Measurements from ENCODE around the gene SSR2. TPM values are rescaled to one million over a fixed set of nuclear protein-coding genes. Genes with fewer than 3 reads are reported as not detected.
A peak's percentile ranks its signal among the peaks of the same experiment; 100 is the strongest.

SSR2 gene
- total RNA-seq, 2 experiments from 2014 or later = 147 to 153 TPM

GRCh38 chr1:155966135-155966534 is 54.6 kb downstream of the SSR2 start:
- Histone ChIP-seq H3K4me1 (ENCODE audit: insufficient read depth, low read length, poor library complexity, severe bottlenecking) (peaks cover 28% of the 10 kb centered on the region), H3K9me2 (ENCODE audit: insufficient read depth, low read length) (no peaks in the 10 kb centered on the region), H3K9me3 (ENCODE audit: low read length) (no peaks in the 10 kb centered on the region), H2AFZ (ENCODE audit: low read length) (no peak overlapping the region), H3K27ac (ENCODE audit: low read depth, low read length, poor library complexity, severe bottlenecking) (no peak overlapping the region), H3K79me2 (ENCODE audit: insufficient read depth, low read depth, low read length) (peaks cover 38% of the 10 kb centered on the region), H4K20me1 (ENCODE audit: insufficient read depth, low read length) (peaks cover 15% of the 10 kb centered on the region; the same call in 1 of the 2 replicates), H3K4me2 (ENCODE audit: low read length) (no peak overlapping the region), H3K36me3 (ENCODE audit: insufficient read depth, low read length) (peaks cover 89% of the 10 kb centered on the region), H3K4me3 (ENCODE audit: low read depth, low read length, poor library complexity, severe bottlenecking) (no peak overlapping the region)
- intact Hi-C loops (cut with micrococcal nuclease; ENCODE audit: unreplicated experiment) = no loop called here
- POLR2A ChIA-PET = interaction anchor here (1.1 kb wide), 1 partner anchor 12 kb away, joined by 6 read pairs; no protein-coding TSS in a partner anchor
- CTCF ChIA-PET (ENCODE audit: unreplicated experiment) = interaction anchor here (0.8 to 1.2 kb wide), 2 partner anchors 10 to 15 kb away, joined by 3 to 4 read pairs; no protein-coding TSS in a partner anchor
- BruUV-seq (replicated peaks) = no TSS peak
- TF ChIP-seq CTCF (conservative IDR thresholded peaks at IDR 0.05; ENCODE audit: low read length) = peak; percentile 65
- no peak for TF ChIP-seq EZH2phosphoT487 (IDR thresholded peaks at IDR 0.05; ENCODE audit: borderline replicate concordance, low read depth, low read length)
- no peak for DNase-seq (ENCODE audit: low spot score)

GRCh38 chr1:155964193-155964592 is 56.6 kb downstream of the SSR2 start:
- Histone ChIP-seq H3K4me3 (ENCODE audit: low read depth, low read length, poor library complexity, severe bottlenecking) (no peak overlapping the region), H3K36me3 (ENCODE audit: insufficient read depth, low read length) (peaks cover 91% of the 10 kb centered on the region), H3K4me2 (ENCODE audit: low read length) (no peak overlapping the region), H3K4me1 (ENCODE audit: insufficient read depth, low read length, poor library complexity, severe bottlenecking) (peaks cover 29% of the 10 kb centered on the region), H3K9me3 (ENCODE audit: low read length) (no peaks in the 10 kb centered on the region), H3K79me2 (ENCODE audit: insufficient read depth, low read depth, low read length) (peaks cover 18% of the 10 kb centered on the region; the same call in 1 of the 2 replicates), H3K9me2 (ENCODE audit: insufficient read depth, low read length) (no peaks in the 10 kb centered on the region), H3K27ac (ENCODE audit: low read depth, low read length, poor library complexity, severe bottlenecking) (no peak overlapping the region), H2AFZ (ENCODE audit: low read length) (no peak overlapping the region), H4K20me1 (ENCODE audit: insufficient read depth, low read length) (peaks cover 3% of the 10 kb centered on the region; the same call in 1 of the 2 replicates)
- TF ChIP-seq EZH2phosphoT487 (IDR thresholded peaks at IDR 0.05; ENCODE audit: borderline replicate concordance, low read depth, low read length) (no peak), CTCF (conservative IDR thresholded peaks at IDR 0.05; ENCODE audit: low read length) (no peak)
- ChIA-PET POLR2A (interaction anchor here (0.6 kb wide), 1 partner anchor 31 kb away, joined by 4 read pairs; no protein-coding TSS in a partner anchor), CTCF (ENCODE audit: unreplicated experiment) (no interaction called here)
- no TSS peak for BruUV-seq (replicated peaks)
- no peak for DNase-seq (ENCODE audit: low spot score)
- intact Hi-C loops (cut with micrococcal nuclease; ENCODE audit: unreplicated experiment) = no loop called here

- Histone ChIP-seq H2AFZ (ENCODE audit: low read length) (no peak overlapping the region), H3K36me3 (ENCODE audit: insufficient read depth, low read length) (peaks cover 89% of the 10 kb centered on the region), H3K4me1 (ENCODE audit: insufficient read depth, low read length, poor library complexity, severe bottlenecking) (peaks cover 42% of the 10 kb centered on the region), H3K79me2 (ENCODE audit: insufficient read depth, low read depth, low read length) (peaks cover 5% of the 10 kb centered on the region; the same call in 1 of the 2 replicates), H3K4me3 (ENCODE audit: low read depth, low read length, poor library complexity, severe bottlenecking) (no peak overlapping the region), H3K9me2 (ENCODE audit: insufficient read depth, low read length) (no peaks in the 10 kb centered on the region), H3K9me3 (ENCODE audit: low read length) (no peaks in the 10 kb centered on the region), H3K27ac (ENCODE audit: low read depth, low read length, poor library complexity, severe bottlenecking) (no peak overlapping the region), H3K4me2 (ENCODE audit: low read length) (no peak overlapping the region), H4K20me1 (ENCODE audit: insufficient read depth, low read length) (no peaks in the 10 kb centered on the region)
- intact Hi-C loops (cut with micrococcal nuclease; ENCODE audit: unreplicated experiment) = no loop called here
- POLR2A ChIA-PET = interaction anchor here (0.7 to 1.8 kb wide), 2 partner anchors 11 to 14 kb away, joined by 4 to 9 read pairs; no protein-coding TSS in a partner anchor
- DNase-seq (ENCODE audit: low spot score) = no peak
- TF ChIP-seq CTCF (conservative IDR thresholded peaks at IDR 0.05; ENCODE audit: low read length) (no peak), EZH2phosphoT487 (IDR thresholded peaks at IDR 0.05; ENCODE audit: borderline replicate concordance, low read depth, low read length) (no peak)
- no TSS peak for BruUV-seq (replicated peaks)
- CTCF ChIA-PET (ENCODE audit: unreplicated experiment) = no interaction called here
These were observed 58.0 kb downstream of the SSR2 start for GRCh38 chr1:155962599-155963211.

Data from OCI-LY7 (cell line).